Natural killer cell (primary cell): ENCODE measurements around the gene FANCG. TPM values are rescaled to one million over a fixed set of nuclear protein-coding genes. Genes with fewer than 3 reads are reported as not detected.

ENCODE experiments used
- ATAC-seq, 3 donors: fragments of 150-1000 bp in 2 of 3; fragments of 200-7000 bp in 1 of 3; cut with Tn5 transposase; 1 replicate in 1 of 3; 2 replicates in 2 of 3; pipeline ENCODE4 v1.10.0; 2021; ENCODE audit warnings: mild to moderate bottlenecking in 2 of 3, moderate library complexity in 2 of 3
- DNase-seq, 2 donors: peaks; one replicate each; pipeline versions ENCODE4 v3.0.0 to v3.0.0-alpha.2; 2013 to 2021; ENCODE audit warnings: mixed read lengths in 1 of 2
- H3K27ac ChIP-seq: one replicate; pipeline ENCODE4 v1.5.1; 2013; ENCODE audit warnings: mild to moderate bottlenecking, low read length
- H3K27me3 ChIP-seq: one replicate; pipeline ENCODE4 v1.6.1; 2013; ENCODE audit warnings: low read length; ENCODE audit not compliant: control insufficient read depth, insufficient read depth
- H3K36me3 ChIP-seq: one replicate; pipeline ENCODE4 v1.6.1; 2013; ENCODE audit warnings: low read length; ENCODE audit not compliant: control insufficient read depth, insufficient read depth
- H3K4me1 ChIP-seq: one replicate; pipeline ENCODE4 v1.6.1; 2013; ENCODE audit warnings: low read length; ENCODE audit not compliant: control insufficient read depth, insufficient read depth
- H3K4me3 ChIP-seq: one replicate; pipeline ENCODE4 v1.5.1; 2013; ENCODE audit warnings: low read length
- H3K9me3 ChIP-seq: one replicate; pipeline ENCODE4 v1.6.1; 2013; ENCODE audit warnings: low read length; ENCODE audit not compliant: control insufficient read depth, insufficient read depth
- H3K27ac Mint-ChIP-seq, 2 donors: one replicate each; pipeline ENCODE4 v1.8.0; 2022; ENCODE audit warnings: mild to moderate bottlenecking in 2 of 2, mixed read lengths in 2 of 2, moderate library complexity in 1 of 2
- H3K27me3 Mint-ChIP-seq, 2 donors: one replicate each; pipeline ENCODE4 v1.8.0; 2022; ENCODE audit warnings: low read depth in 2 of 2, mixed read lengths in 2 of 2
- H3K36me3 Mint-ChIP-seq: one replicate; pipeline ENCODE4 v1.8.0; 2022; ENCODE audit warnings: mixed read lengths
- H3K4me1 Mint-ChIP-seq, 2 donors: one replicate each; pipeline ENCODE4 v1.8.0; 2022; ENCODE audit warnings: mixed read lengths in 2 of 2
- H3K4me3 Mint-ChIP-seq: one replicate; pipeline ENCODE4 v1.8.0; 2022; ENCODE audit warnings: mild to moderate bottlenecking, moderate library complexity, mixed read lengths
- H3K9me3 Mint-ChIP-seq, 2 donors: one replicate each; pipeline ENCODE4 v1.8.0; 2022; ENCODE audit warnings: mixed read lengths in 2 of 2
- CTCF ChIP-seq: fragments of 200-600 bp; IDR thresholded peaks from one replicate; pipeline ENCODE4 v1.8.0; 2022; ENCODE audit warnings: antibody characterized with exemption
- WGBS: methylation state at CpG from one replicate; pipeline ENCODE4 v1.1.7; 2013; ENCODE audit warnings: missing lambda C conversion rate; ENCODE audit not compliant: insufficient coverage; 5-methylcytosine and 5-hydroxymethylcytosine counted together
- intact Hi-C: fragments of 100-400 bp; cut with micrococcal nuclease; formaldehyde crosslinking; loops from one replicate; pipeline ENCODE4 v1.14.2; 2022
- total RNA-seq, 4 donors: library from RNA; stranded (reverse); fragments of 120-200 nt in 1 of 4; gene quantifications; one replicate each; pipeline versions ENCODE4 v1.2.3 to v1.2.4, GENCODE V29; 2013 to 2022

The FANCG gene
- total RNA-seq, 3 donors from 2014 or later (not counting 1 experiment from before 2014, with no cell fraction given), result 33.9 to 38.9 (median 35.7) TPM

- Mint-ChIP-seq H3K36me3 (peaks cover 37% of the 10 kb centered on the region), H3K4me1 (peaks cover 4 to 5% of the 10 kb centered on the region in 2 donors), H3K27me3 (no peaks in the 10 kb centered on the region), H3K9me3 (no peaks in the 10 kb centered on the region), H3K4me3 (no peak overlapping the region), H3K27ac (peak overlapping the region; percentile 63 to 73)
- no peak overlapping the region for H3K27ac ChIP-seq
- 99% methylated on average over 8 of the region's 8 CpGs for WGBS
- no peaks in the 10 kb centered on the region for H3K27me3 ChIP-seq
- TF ChIP-seq CTCF, result no peak
- no peaks in the 10 kb centered on the region for H3K9me3 ChIP-seq
- no peak for DNase-seq
- intact Hi-C loops, result no loop called here
- H3K4me1 ChIP-seq, result no peaks in the 10 kb centered on the region
- peaks cover 75% of the 10 kb centered on the region for H3K36me3 ChIP-seq
- no peak overlapping the region for H3K4me3 ChIP-seq
- ATAC-seq, result peak in 1 of 3 donors; percentile 2
Measured at GRCh38 chr9:35057271-35057620, 22.5 kb downstream of the FANCG start.

- Mint-ChIP-seq H3K27ac (peak overlapping the region; percentile 63 to 73), H3K9me3 (no peaks in the 10 kb centered on the region), H3K4me3 (no peak overlapping the region), H3K27me3 (no peaks in the 10 kb centered on the region), H3K36me3 (peaks cover 36% of the 10 kb centered on the region), H3K4me1 (peaks cover 4 to 5% of the 10 kb centered on the region in 2 donors)
- H3K27me3 ChIP-seq, result no peaks in the 10 kb centered on the region
- ATAC-seq (peak in 2 of 3 donors; percentile 29 to 30), DNase-seq (no peak)
- TF ChIP-seq CTCF, result no peak
- H3K27ac ChIP-seq, result no peak overlapping the region
- 98% methylated on average over 8 of the region's 9 CpGs for WGBS
- peaks cover 72% of the 10 kb centered on the region for H3K36me3 ChIP-seq
- H3K4me1 ChIP-seq, result no peaks in the 10 kb centered on the region
- no peak overlapping the region for H3K4me3 ChIP-seq
- intact Hi-C loops, result no loop called here
- no peaks in the 10 kb centered on the region for H3K9me3 ChIP-seq
Measured at GRCh38 chr9:35056571-35057270, 23.0 kb downstream of the FANCG start.

- H3K36me3 ChIP-seq, result peaks cover 55% of the 10 kb centered on the region
- intact Hi-C loops, result no loop called here
- 96% methylated on average over 14 of the region's 14 CpGs for WGBS
- H3K36me3 Mint-ChIP-seq, result peaks cover 29% of the 10 kb centered on the region
- no peak for ATAC-seq
- no peak for DNase-seq
- H3K27me3 ChIP-seq, result no peaks in the 10 kb centered on the region
- H3K4me3 Mint-ChIP-seq, result no peak overlapping the region
- peaks cover 9 to 11% of the 10 kb centered on the region in 2 donors for H3K4me1 Mint-ChIP-seq
- H3K4me3 ChIP-seq, result no peak overlapping the region
- H3K27ac Mint-ChIP-seq, result peak overlapping the region in 1 of 2 donors; percentile 24
- no peaks in the 10 kb centered on the region for H3K9me3 Mint-ChIP-seq
- H3K27ac ChIP-seq, result no peak overlapping the region
- H3K27me3 Mint-ChIP-seq, result no peaks in the 10 kb centered on the region
- no peaks in the 10 kb centered on the region for H3K9me3 ChIP-seq
- TF ChIP-seq CTCF, result no peak
- H3K4me1 ChIP-seq, result no peaks in the 10 kb centered on the region
Measured at GRCh38 chr9:35054871-35055644, 24.7 kb downstream of the FANCG start.
